ENCODE measurements around the gene FOXC2.

- TF ChIP-seq CTCF (IDR thresholded peaks at IDR 0.05) (no peak), POLR2A (IDR thresholded peaks at IDR 0.05) (no peak)
Observed at GRCh38 chr16:86585821-86586611, 19.4 kb downstream of the FOXC2 start.

Data from sigmoid colon (tissue), 3 donors.